ENCODE data around the gene MYL2. TPM values are rescaled to one million over a fixed set of nuclear protein-coding genes. Genes with fewer than 3 reads are reported as not detected.

The MYL2 gene
- total RNA-seq, 1 donor from 2014 or later, result not detected

GRCh38 chr12:110921262-110921661 is 883 bp upstream of the MYL2 start:
- no peaks in the 10 kb centered on the region for H3K4me1 ChIP-seq
- intact Hi-C loops (cut with DNase I), result no loop called here
- TF ChIP-seq CTCF (IDR thresholded peaks at IDR 0.05), result no peak
- H3K27ac ChIP-seq, result no peak overlapping the region
- H3K27me3 ChIP-seq (ENCODE audit: low read depth), result peaks cover 19% of the 10 kb centered on the region
- ATAC-seq, result no peak
- H3K4me3 ChIP-seq, result no peak overlapping the region
- no peaks in the 10 kb centered on the region for H3K36me3 ChIP-seq
- H3K9me3 ChIP-seq, result no peaks in the 10 kb centered on the region
- DNase-seq, result no peak

DNA sequence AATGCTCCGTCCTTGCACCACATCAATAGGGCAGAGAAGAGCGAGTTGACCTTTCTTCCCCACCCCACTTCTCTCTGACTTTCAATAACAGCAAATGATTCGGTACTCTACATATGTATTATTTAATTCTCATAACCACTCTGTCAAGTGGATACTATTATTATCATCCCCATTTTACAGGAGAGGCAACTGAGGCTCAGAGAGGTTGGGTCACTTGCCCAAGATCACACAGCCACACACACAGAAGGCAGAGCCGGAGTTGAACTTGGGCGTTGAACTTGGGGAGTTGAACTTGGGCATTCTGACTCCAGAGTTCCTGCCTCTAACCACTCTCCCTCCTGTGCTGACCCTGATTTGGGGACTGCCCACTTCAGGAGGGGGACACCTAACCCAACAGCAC is 659 bp downstream of the MYL2 start:
- intact Hi-C loops (cut with DNase I), result no loop called here
- Histone ChIP-seq H3K4me3 (no peak overlapping the region), H3K27ac (no peak overlapping the region), H3K9me3 (no peaks in the 10 kb centered on the region), H3K27me3 (ENCODE audit: low read depth) (peaks cover 12% of the 10 kb centered on the region), H3K36me3 (no peaks in the 10 kb centered on the region), H3K4me1 (no peaks in the 10 kb centered on the region)
- DNase-seq (no peak), ATAC-seq (no peak)
- no peak for TF ChIP-seq CTCF (IDR thresholded peaks at IDR 0.05)

DNA sequence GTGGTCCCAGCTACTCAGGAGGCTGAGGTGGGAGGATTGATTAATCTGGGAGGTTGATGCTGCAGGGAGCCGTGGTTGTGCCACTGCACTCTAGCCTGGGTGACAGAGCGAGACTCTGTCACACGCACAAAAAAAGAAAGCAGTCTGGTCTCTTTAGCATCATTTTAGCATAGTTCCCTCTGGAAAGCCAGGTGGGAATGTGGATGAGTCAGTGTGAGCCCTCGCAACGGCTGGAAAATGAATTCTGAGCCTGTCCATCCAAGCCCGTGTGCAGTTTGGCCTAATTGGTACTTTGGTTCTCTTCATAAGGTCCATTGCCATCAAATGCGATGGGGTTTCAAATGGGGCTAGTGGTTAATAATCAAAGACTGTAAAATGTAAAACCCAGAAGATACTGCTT is 2.4 kb downstream of the MYL2 start:
- TF ChIP-seq CTCF (IDR thresholded peaks at IDR 0.05), result no peak
- DNase-seq, result no peak
- Histone ChIP-seq H3K27me3 (ENCODE audit: low read depth) (peaks cover 12% of the 10 kb centered on the region), H3K4me3 (no peak overlapping the region), H3K36me3 (no peaks in the 10 kb centered on the region), H3K4me1 (no peaks in the 10 kb centered on the region), H3K9me3 (no peaks in the 10 kb centered on the region), H3K27ac (no peak overlapping the region)
- ATAC-seq, result no peak
- intact Hi-C loops (cut with DNase I), result no loop called here

DNA sequence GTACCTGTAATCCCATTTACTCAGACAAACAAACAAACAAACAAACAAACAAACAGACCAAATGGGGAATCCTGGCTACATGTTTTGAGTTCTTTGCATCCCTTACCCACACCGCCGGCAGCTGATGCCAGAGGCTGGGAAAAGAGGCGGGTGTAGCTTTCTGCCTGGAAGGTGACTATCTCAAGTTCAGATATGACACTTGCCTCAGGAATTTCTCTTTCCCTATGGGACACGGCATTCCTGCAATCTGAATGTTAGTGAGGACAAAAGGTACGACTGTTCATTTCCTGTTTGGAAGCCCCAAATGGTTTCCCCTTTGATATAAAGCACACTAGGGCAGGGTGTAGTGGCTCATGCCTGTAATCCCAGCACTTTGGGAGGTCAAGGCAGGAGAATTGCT is 2.9 kb downstream of the MYL2 start:
- intact Hi-C loops (cut with DNase I), result no loop called here
- DNase-seq (no peak), ATAC-seq (no peak)
- H3K4me3 ChIP-seq, result no peak overlapping the region
- H3K27me3 ChIP-seq (ENCODE audit: low read depth), result peaks cover 9% of the 10 kb centered on the region
- no peak overlapping the region for H3K27ac ChIP-seq
- H3K4me1 ChIP-seq, result no peaks in the 10 kb centered on the region
- no peak for TF ChIP-seq CTCF (IDR thresholded peaks at IDR 0.05)
- no peaks in the 10 kb centered on the region for H3K9me3 ChIP-seq
- no peaks in the 10 kb centered on the region for H3K36me3 ChIP-seq

DNA sequence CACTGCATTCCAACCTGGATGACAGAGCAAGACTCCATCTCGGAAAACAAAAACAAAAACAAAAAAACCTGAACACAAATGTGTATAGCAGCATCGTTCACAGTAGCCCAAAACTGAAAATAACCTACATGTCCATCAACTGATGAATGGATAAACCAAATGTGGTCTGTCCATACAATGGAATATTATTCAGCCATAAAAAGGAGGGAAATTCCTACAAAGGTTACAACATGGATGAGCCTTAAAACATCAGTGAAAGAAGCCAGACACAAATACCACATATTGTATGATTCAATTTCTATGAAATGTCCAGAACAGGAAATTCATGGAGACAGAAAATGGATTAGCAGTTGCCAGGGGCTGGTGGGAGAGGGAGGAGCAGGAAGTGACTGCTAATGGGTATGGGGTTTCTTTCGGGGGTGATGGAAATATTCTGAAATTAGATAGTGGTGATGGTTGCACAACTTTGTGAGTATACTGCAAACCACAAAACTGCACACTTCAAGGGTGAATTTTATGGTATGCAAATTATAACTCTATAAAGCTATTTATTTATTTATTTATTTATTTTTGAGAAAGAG is 4.0 kb downstream of the MYL2 start:
- intact Hi-C loops (cut with DNase I), result no loop called here
- Histone ChIP-seq H3K4me3 (no peak overlapping the region), H3K27ac (no peak overlapping the region), H3K9me3 (no peaks in the 10 kb centered on the region), H3K4me1 (no peaks in the 10 kb centered on the region), H3K36me3 (no peaks in the 10 kb centered on the region), H3K27me3 (ENCODE audit: low read depth) (peaks cover 9% of the 10 kb centered on the region)
- no peak for TF ChIP-seq CTCF (IDR thresholded peaks at IDR 0.05)
- no peak for ATAC-seq
- DNase-seq, result no peak
